HG03469 (cell line): ENCODE data around the gene ATG10.
"Not testable (repeated sequence)": the region's sequence is repeated elsewhere in the genome, so short reads cannot be mapped to it uniquely, and the experiment has no call there.

Experiments
- ATAC-seq: cut with Tn5 transposase; IDR thresholded peaks from one replicate; pipeline ENCODE4 v1.9.1; 2021; ENCODE audit warnings: mild to moderate bottlenecking, moderate library complexity, moderate number of reproducible peaks; ENCODE audit not compliant: unreplicated experiment

The ATG10 gene

GRCh38 chr5:81982172-81982685, 10.4 kb downstream of the ATG10 start:
- not testable (repeated sequence) for ATAC-seq

- not testable (repeated sequence) for ATAC-seq
Measured at GRCh38 chr5:81983148-81983547, 11.3 kb downstream of the ATG10 start.

- ATAC-seq = not testable (repeated sequence)
Measured at GRCh38 chr5:81983563-81983962, 11.7 kb downstream of the ATG10 start.

GRCh38 chr5:81986126-81986525, 14.3 kb downstream of the ATG10 start:
- ATAC-seq = no peak

- no peak for ATAC-seq
Measured at GRCh38 chr5:81989204-81989603, 17.4 kb downstream of the ATG10 start.

- ATAC-seq = no peak
Measured at GRCh38 chr5:81994679-81995078, 22.9 kb downstream of the ATG10 start.

- ATAC-seq = no peak
Measured at GRCh38 chr5:81995407-81995806, 23.6 kb downstream of the ATG10 start.

- no peak for ATAC-seq
Measured at GRCh38 chr5:82004511-82004910, 32.7 kb downstream of the ATG10 start.

GRCh38 chr5:82009869-82010268, 38.0 kb downstream of the ATG10 start:
- not testable (repeated sequence) for ATAC-seq

GRCh38 chr5:82010696-82011095, 38.9 kb downstream of the ATG10 start:
- ATAC-seq = no peak

- ATAC-seq = no peak
Measured at GRCh38 chr5:82011761-82012160, 39.9 kb downstream of the ATG10 start.

- ATAC-seq = not testable (repeated sequence)
Measured at GRCh38 chr5:82014644-82015043, 42.8 kb downstream of the ATG10 start.

- ATAC-seq = no peak
Measured at GRCh38 chr5:82018462-82018861, 46.6 kb downstream of the ATG10 start.

- no peak for ATAC-seq
Measured at GRCh38 chr5:82019342-82020138, 47.7 kb downstream of the ATG10 start.

GRCh38 chr5:82022499-82022898, 50.7 kb downstream of the ATG10 start:
- no peak for ATAC-seq

- ATAC-seq = no peak
Measured at GRCh38 chr5:82023644-82024043, 51.8 kb downstream of the ATG10 start.

GRCh38 chr5:82031220-82032119, 59.6 kb downstream of the ATG10 start:
- no peak for ATAC-seq

GRCh38 chr5:82042894-82043293, 71.1 kb downstream of the ATG10 start:
- not testable (repeated sequence) for ATAC-seq

- ATAC-seq = no peak
Measured at GRCh38 chr5:82044010-82044409, 72.2 kb downstream of the ATG10 start.

- ATAC-seq = no peak
Measured at GRCh38 chr5:82045554-82046275, 73.9 kb downstream of the ATG10 start.

- ATAC-seq = no peak
Measured at GRCh38 chr5:82046276-82046647, 74.4 kb downstream of the ATG10 start.
